ENCODE data around the gene FBLN2.

The FBLN2 gene

DNA sequence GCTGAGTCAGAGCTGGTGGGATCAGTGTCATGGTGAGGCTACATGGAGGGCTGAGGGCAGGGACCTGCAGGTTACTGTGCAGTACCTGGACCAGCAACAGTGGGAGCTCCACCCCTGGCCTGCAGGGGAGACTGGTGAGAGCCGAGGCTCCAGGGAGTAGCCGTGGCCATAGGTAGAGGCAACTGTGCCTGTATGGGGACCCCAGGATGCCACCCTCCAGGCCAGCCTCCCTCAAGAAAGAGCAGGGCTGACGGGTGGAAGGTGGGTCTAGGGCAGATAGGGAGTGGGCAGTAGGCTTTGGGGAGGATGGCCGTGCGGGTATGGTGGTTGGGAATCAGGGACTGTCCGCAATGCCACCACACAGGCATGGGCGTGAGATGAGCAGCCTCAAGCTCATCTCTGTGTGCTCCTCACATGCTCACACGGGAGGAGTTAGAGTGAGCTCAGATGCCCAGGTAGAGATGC is 35.5 kb downstream of the FBLN2 start:
- no peak for DNase-seq

DNA sequence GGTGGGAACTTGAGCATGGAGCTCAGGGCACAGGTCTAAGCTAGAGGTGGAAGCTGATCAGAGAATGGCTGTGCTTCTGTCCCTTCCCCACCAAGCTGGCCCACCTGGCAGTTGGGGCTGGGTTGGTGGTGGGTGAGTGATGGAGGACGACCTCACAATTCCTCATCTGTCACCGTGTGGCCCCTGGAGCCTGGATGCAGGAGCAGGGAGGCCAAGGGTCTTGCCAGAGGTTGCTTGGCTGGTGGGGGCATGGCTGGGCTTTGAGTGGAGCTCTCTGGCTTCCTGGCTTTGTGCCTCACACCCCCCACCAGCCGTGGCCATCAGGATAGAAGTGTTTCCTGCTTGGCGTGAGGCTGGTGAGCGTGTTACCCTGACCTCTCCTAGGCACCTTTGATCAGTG is 36.0 kb downstream of the FBLN2 start:
- no peak for DNase-seq

DNA sequence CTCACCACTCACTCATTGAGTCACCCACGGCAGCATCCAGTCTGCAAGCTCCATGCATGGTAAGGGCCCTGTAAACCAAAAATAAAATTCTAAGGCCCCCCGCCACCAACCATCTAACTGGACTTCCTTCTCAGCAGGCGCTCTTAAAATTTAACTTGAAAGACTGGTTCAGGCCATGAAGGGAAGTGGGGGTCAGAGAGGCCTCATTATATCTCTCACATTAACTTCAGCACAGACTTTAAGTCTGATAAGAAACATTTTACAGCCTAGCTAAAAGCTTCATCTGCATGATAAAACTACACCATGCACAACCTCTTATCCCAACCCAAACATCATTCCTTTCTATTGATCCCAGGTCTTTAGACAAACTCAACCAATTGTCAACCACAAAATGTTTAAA is 38.5 kb downstream of the FBLN2 start:
- no peak for DNase-seq

DNA sequence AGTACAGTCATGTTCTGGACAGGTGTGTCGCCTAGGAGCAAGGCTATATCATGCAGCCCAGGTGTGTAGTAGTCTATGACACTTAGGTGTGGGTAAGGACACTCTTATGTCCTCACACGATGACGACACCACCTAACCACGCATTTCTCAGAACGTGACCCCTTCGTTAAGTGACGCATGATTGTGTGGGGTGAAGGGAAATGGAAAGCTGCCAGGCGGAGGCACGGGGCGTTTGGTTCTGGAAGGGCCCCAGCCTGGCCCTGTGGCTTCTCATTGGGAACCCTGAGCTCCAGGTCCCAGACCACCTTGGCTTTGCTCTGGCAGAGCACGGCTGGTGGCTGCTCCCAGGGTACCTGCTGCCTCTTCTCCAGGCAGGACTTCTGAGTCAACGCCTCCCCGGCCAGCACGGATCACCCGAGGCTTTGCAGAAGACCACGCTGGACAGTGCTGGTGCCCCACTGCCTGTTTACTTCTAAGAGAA is 39.3 kb downstream of the FBLN2 start:
- DNase-seq, result no peak

DNA sequence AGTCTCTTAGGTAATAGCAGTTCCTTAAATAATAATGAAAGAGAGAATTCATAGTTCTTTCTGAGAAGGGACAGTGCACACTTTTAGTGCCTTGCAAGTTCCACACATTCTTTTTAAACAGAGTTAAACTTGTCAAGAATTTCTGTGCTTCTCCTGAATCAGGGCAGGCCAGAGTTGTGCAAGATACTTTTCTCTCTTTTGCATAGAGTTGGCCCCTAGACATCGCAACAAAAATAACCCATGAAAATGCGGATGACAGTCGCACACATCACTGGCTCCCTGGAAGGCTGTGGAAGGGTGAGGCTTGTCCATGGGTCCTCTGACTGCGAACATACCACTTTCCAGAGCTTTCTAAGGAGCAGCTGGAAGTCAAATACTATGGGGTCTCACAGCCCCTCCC is 40.1 kb downstream of the FBLN2 start:
- DNase-seq, result no peak

DNA sequence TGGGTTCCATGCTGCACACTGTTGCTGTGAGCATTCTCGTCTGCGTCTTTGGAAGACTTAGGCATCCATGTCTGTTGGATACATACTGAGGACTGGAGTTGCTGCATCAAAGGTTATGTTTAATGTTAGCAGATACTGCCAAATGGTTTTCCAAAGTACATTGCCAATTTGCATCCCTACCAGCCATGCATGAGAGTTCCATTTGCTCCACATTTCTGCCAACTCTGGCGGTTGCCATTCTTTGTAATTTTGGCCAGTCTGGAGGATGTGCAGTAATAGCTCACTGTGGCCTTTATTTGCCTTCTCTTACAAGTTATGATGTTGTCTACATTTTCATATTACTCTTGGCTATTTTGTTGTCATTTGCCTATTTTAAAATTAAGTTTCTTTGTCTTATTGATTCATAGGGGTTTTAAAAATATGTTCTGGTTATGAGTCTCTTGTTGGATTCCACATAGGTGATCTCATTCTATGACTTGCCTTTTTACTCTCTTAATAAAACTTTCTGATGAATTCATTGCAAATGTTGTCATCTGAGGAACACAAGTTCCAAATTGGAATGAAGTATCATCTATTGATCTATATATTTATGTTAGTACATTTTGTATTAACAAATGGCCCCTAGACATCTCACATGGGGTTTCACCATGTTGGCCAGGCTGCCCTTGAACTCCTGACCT is 42.1 kb downstream of the FBLN2 start:
- DNase-seq, result no peak

DNA sequence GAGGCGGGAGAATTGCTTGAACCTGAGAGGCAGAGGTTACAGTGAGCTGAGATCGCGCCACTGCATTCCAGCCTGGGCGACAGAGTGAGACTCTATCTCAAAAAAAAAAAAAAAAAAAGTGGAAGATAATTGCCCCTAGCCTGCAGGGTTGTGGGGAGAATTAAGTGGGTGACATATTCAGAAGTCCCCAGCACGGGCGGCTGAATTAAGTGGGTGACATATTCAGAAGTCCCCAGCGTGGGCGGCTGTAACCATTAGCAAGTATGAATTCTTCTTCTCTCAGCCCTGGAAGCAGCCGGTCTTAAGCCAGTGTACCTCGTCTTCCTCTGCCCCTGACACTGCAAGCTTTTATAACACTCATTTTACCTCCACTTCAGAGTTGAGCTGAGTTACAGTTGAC is 44.7 kb downstream of the FBLN2 start:
- no peak for DNase-seq

DNA sequence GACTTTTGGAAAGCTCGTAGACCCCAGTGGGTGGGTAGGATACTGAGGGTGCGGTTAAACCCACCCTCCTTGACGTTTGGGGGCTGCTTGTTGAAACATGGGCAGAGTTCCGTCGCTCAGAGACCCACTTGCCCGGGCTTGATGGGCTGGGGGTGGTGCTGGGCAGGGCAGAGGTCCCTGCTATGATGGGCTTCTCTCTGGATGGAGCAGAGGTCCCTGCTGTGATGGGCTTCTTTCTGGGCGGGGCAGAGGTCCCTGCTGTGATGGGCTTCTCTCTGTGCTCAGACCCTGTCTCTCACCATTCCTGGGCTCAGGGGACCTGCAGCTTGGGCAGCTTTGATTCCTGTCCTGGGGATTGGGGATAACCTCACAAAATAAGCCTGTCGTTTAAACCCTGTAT is 45.2 kb downstream of the FBLN2 start:
- DNase-seq, result no peak

DNA sequence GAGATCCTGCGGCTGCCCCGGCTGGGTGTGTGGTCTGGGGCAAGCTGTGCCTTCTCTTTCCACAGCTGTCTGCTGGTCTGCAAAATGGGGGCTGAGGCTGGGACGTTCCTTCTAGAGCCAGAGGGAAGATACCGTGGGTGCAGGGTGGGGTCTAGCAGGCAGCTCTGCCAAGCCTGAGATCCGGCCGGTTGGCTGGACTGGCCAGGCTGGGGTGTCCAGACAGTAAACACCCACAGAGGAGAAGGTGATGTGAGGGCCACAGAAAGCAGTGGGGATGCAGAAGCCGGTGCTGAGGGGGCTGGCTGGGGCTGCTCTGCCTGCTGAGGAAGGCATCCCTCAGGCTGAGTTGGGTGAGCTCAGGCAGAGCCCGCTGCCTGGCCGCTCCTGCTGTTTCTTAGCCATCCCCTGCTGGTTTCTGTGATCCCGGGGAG is 46.1 kb downstream of the FBLN2 start:
- DNase-seq, result no peak

DNA sequence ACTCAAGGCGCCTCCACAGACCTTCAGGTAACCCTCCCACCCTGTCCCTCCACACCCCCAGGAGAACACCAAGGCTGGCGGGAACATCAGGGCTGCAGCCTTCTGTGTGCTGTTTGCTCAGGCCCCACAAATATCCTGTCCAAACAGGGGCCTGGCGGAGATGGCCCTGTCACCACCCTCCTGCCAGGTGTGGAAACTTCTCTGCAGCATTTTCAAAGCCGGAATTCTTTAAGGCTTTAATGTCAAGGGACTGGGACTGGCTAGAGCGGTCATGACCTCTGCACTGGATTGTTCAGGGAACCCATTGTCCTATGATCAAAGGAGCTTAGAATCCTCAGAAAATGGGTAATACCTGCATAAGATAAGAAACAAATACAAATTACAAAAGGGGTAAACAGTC is 46.6 kb downstream of the FBLN2 start:
- no peak for DNase-seq

DNA sequence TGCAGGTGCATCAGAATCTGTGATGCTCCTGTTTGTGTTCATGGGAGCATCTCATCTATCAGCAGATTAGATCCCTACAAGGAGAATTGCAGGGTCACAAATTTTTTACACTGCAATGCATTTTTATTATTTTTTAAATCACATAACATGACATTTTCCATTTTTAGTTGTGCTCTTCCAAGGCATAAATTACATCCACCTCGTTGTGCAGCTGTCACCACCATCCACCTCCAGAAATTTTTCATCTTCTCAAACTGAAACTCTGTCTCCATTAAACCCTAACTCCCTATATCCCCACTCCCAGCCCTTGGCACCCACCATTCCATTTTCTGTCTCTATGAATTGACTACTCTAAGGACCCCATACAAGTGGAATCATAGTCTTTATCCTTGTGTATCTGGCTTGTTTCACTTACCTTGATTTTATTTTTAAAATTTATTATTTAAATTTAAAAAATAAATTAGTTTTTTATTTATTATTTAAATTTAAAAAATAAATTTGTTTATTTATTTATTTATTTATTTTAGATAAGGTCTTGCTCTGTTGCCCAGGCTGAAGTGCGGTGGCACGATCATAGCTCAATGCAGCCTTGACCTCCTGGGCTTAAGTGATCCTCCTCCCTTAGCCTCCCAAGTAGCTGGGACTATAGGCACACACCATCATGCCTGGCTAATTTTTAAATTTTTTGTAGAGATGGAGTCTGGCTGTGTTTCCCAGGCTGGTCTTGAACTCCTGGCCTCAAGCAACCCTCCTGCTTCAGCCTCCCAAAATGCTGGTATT is 47.7 kb downstream of the FBLN2 start:
- DNase-seq, result no peak

DNA sequence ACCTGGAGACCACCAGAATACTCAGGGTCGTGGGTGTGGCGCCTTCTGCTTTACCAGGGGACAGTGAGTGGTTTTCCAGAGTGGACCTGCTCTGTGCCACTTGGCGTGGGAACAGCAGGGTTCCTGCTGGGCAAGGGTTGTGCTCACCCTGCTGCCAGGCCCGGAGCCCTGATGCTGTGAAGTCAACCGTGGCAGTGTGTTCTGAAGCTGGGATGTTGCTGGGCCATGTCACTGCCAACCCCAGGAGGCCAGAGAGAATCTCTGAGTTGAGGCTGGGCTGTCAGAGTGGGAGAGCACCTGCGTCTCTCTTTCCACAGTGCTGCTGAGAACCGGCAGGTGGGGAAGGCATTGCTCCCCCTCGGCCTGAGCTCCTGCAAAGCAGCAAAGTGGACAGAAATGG is 48.7 kb downstream of the FBLN2 start:
- DNase-seq, result no peak

DNA sequence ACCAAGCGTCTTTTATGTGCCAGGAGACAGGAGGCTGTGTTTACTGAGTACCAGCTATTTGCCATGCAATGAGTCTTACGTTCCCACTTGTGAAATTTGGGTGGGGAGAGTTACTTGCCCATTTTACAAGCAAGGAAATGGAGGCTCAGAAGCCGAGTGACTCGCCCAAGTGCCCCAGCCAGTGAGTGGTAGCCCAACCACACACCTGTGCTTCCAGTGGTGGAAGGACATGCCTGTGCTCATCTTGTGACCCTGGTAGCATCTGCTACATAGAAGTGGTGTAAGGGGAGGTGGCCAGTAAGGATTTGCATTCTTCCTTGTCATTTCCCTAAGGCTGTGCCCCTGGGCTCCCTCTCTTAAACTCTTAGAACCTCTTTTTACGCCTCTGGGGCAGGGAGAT is 49.3 kb downstream of the FBLN2 start:
- no peak for DNase-seq

DNA sequence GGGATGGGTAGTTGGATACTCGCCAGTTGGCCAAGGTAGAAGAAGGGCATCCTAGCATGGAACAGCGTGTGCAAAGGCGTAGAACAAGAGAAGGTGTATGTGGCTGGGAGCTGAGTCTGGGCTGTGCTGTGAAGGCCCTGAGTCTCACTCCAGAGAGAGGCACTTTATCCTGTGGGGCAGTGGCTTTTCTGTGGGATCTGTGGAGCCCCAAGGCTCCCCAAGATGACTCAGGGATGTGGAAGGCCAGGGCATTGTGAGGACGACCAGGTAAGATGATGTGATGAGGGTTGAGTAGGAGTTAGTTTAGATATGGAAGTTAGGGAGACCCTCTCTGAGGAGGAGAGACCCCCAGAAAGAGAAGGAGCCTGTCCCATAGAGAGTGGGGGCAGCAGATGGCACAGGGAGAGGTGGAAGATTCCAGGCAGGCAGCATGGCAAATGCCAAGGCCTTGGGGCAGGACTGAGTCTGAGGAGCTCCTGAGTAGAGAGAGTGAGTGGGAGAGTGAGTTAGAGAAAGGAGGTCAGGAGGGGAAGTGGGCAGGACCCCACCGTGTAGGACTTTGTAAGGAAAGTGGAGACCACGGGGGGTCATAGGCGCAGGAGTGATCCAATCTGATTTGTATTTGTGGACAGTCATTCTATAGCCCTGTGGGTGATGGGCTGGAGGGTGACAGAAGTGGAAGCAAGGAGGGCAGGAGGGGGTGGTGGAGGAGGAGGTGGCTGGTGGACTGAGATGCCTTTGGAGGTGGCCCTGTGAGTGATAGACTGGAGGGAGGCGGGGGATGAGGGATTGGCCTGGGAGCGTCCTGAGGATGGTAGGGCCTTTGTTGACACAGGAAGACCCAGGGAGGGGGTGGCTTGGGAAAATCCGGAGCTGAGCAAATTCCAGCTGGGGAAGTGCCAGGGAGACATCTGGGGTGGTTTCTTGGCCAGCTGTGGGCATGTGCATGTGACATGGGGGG is 50.3 kb downstream of the FBLN2 start:
- no peak for DNase-seq

DNA sequence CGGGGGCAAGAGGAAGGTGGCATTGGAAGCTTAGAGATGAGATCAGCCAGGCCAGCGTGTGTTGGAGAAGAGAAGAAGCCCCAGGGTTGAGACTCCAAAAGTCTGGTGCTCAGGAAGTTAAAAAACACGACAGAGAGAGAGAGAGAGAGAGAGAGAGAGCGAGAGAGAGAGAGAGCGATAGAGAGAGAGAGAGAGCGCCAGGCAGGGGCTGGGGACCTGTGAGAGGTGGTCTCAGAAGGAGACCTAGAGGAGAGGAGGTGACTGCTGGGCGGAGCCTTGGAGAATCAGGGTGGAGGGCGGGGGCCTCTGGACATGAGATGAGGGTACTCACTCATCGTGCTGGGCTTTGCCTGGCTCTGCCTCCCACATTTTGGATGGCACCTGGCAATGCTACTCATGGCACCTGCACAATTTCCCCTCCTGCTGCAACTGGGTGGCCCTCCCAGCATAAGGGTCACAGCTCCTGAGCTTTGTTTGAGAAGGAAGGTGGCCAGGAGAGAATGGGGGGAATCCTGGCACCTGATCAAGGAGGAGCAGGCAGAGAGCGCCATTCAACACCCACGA is 51.0 kb downstream of the FBLN2 start:
- DNase-seq, result no peak

DNA sequence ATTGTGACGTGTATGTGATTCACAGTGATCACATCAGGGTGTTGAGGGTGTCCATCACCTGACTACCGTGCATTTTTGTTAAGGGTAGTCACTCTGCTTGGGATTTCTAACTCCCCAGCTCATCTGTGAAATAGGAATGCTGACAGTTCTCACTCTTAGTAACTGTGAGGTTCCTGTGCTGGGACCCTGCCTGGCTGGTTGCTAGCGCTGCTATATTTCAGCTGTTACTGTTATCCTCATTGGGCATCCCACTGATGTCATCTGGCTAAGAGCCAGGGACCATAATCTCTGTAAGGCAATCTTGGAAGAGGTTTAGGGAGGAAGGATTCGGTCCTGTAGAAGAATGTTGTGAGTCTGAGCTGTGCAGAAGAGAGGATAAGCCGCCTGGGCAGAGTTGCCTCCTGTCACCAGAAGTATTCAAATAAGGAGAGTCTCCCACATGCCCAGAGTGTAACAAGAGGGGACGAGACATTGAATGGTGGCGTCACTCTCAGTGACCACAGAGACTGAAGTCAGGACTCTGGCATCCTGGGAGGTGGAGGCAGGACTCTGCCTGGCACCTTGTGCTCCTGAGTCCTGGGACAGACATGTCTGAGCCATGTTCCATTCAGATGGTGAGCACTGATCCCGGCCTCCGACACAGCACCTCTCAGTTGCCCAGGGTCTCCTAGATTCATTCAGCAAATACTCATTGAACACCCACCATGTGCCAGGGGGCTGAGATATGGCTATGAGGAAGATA is 52.2 kb downstream of the FBLN2 start:
- no peak for DNase-seq

DNA sequence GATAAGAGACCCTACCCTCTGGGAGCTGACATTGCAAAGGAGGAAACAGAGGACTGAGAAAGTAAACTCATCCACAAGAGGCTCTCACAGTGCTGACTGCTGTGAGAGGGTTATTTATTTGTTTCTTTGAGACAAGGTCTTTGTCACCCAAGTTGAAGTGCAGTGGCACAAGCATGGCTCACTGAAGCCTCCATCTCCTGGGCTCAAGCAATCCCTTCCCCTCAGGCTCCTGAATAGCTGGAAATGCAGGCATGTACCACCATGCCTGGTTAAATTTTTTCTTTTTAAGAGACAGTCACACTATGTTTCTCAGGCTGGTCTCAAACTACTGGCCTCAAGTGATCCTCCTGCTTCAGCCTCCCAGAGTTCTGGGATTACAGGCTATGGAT is 52.8 kb downstream of the FBLN2 start:
- DNase-seq, result no peak

DNA sequence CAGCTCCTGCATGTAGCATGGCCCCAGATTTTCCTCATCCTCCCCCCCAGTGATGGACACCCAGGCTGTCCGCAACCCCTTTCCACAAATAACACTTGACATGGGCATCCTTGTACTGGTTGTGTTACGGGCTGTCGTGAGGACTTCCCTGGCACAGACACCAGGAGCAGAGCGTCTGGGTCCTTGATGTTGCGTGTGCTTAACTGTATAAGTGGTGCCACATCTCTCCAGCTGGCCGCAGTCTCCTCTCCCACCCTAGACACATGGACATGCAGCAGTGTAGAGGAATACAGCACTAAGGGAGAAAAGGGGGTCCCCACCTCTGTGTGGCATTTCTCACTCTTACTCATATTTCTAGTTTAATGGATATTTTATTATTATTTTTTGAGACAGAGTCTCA is 56.6 kb downstream of the FBLN2 start:
- DNase-seq, result no peak

DNA sequence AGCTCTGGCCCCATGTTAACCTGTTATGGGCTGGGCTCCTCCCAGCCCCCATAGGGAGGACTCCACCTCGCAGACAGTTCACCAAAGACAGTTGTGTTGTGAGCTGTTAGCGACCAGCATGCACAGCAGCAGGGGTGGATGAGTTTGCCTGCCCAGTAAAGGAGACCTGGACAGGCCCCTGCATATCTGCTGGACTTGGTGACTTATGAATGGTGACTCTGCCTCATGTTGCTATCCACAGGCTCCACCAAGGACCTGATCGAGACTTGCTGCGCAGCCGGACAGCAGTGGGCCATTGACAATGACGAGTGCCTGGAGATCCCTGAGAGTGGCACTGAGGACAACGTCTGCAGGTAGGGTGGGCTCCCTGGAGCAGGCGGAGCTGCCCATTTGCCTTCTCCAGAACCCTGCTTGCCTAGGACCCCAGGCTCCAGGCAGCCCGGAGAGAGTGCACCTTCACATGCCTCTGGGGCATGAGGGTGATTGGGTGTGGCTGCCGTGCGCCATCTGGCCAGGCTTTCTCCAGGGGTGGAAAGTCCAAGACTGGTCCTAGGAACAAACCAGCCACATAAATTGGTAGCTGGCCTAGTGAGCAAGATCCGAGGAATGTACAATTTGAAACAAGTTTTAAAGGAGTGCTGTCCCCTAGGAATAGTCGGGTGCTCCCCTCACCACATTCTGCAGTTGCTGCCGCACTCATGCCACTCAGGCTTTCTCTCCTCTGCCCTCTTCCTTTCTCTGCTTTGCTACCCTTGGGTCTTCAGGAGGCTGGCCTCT is 59.1 kb downstream of the FBLN2 start:
- no peak for DNase-seq

DNA sequence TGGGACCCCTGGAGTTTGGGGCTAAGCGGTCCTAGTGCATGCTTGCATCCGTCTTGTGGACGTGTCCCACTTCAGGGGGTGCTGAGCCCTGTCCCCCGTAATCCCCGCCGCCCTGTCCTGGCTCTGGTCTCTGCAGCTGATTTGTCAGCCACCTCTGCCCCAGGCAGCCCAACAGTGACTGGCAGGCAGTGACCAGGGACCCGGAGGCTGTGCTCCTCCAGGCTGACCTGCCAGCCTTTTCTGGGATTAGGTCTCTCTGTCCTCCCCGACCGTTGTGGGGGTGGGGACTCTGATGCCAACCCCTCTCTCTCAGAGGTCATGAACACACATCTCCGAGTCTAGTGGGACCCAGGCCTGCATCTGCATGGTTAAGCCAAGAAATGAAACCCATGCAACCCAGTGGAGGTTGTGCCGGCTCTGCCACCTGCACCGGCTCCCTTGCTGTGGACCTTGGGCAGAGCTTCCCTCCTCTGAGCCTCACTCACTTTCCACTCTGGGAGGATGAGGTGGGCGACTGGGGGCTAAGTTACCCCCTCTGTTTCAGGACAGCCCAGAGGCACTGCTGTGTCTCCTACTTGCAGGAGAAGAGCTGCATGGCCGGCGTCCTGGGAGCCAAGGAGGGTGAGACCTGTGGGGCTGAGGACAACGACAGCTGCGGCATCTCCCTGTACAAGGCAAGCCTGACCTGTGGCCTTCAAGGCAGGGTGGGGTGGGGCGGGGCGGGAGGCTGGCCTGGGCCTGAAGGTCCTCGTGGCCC is 60.2 kb downstream of the FBLN2 start:
- no peak for DNase-seq

Data from DMS53 (cell line).